Ovary (tissue), 9 donors: Measurements from ENCODE around the gene FOXP1. TPM values are rescaled to one million over a fixed set of nuclear protein-coding genes. Genes with fewer than 3 reads are reported as not detected.
A peak's percentile ranks its signal among the peaks of the same experiment; 100 is the strongest.

Experiments
- DNase-seq, 5 donors: peaks; one replicate each; pipeline ENCODE4 v3.0.0-alpha.2; 2019 to 2020
- H3K27ac ChIP-seq, 2 donors: fragments of 200-600 bp; one replicate each; pipeline versions ENCODE4 v1.5.1 to v1.8.0; 2019 to 2022
- H3K27me3 ChIP-seq: fragments of 200-600 bp; one replicate; pipeline ENCODE4 v1.8.0; 2022
- H3K36me3 ChIP-seq: fragments of 200-600 bp; sonication (generic); one replicate; pipeline ENCODE4 v1.5.1; 2019
- H3K4me1 ChIP-seq: one replicate; pipeline ENCODE4 v1.8.1; 2013; ENCODE audit warnings: mild to moderate bottlenecking, moderate library complexity; ENCODE audit not compliant: insufficient read depth
- H3K4me3 ChIP-seq: fragments of 200-600 bp; sonication (generic); one replicate; pipeline ENCODE4 v1.5.1; 2017
- H3K9me3 ChIP-seq, 2 donors: fragments of 200-600 bp in 1 of 2; sonication (generic) in 1 of 2; one replicate each; pipeline versions ENCODE4 v1.5.1 to v1.8.1; 2013 to 2019; ENCODE audit warnings: mild to moderate bottlenecking in 1 of 2, moderate library complexity in 1 of 2
- EP300 ChIP-seq: sonication (generic); formaldehyde crosslinking; IDR thresholded peaks from one replicate; pipeline ENCODE4 v1.6.1; 2017; ENCODE audit warnings: antibody characterized with exemption
- POLR2A ChIP-seq: fragments of 450-650 bp; IDR thresholded peaks from one replicate; pipeline ENCODE4 v1.6.1; 2017; ENCODE audit warnings: antibody characterized with exemption, mild to moderate bottlenecking, moderate library complexity
- WGBS, 3 donors: extraction: QIAGEN DNeasy Blood & Tissue Kit in 1 of 3; methylation state at CpG; one replicate each; pipeline versions ENCODE4 v1.1.5 to v1.1.7; 2013 to 2017; 5-methylcytosine and 5-hydroxymethylcytosine counted together
- intact Hi-C, 4 donors: fragments of 100-400 bp; cut with DNase I; formaldehyde crosslinking; loops; one replicate each; pipeline versions ENCODE4 v1.11.0 to v1.15.1; 2022 to 2023
- polyA plus RNA-seq, 2 donors: library from polyadenylated mRNA; stranded (reverse); fragments of 200-250 nt in 1 of 2; fragments of 350-450 nt in 1 of 2; fragmentation: Illumina TruSeq in 1 of 2; extraction: RNeasy Lipid Tissue Mini Kit (QIAGEN cat#74804) in 1 of 2; gene quantifications; one replicate each; pipeline ENCODE4 v1.2.3, GENCODE V29; 2013 to 2014
- total RNA-seq, 7 donors: library from RNA; depleted of rRNA in 2 of 7; stranded (reverse); fragments of >200 nt in 2 of 7; fragmentation: NEBNext Ultra II Directional in 3 of 7; extraction: Animal tissue kit (Norgen Biotek cat#: 25700) in 3 of 7; gene quantifications; one replicate each; pipeline versions ENCODE4 v1.1.0 to v1.2.4, GENCODE V29; 2016 to 2023
- TF ChIP-seq, protein P1 (sequence below), 3 donors: fragments of 450-650 bp in 2 of 3; fragments of 200-600 bp in 1 of 3; IDR thresholded peaks; one replicate each; pipeline versions ENCODE4 v1.5.1 to v1.8.0; 2016 to 2022; ENCODE audit warnings: antibody characterized with exemption in 3 of 3, mild to moderate bottlenecking in 1 of 3
- donor health status: DM: no; HTN: no; CAD: no; lungs with moderate emphysema.
- donor health status: DM: no; HTN: no; CAD: no.
- donor health status: Bipolar disorder and iron deficiency.
- donor health status: DM: yes; HTN: yes; CAD: no.
- donor health status: DM: no; HTN: no; CAD: no.
- donor health status: DM: yes; HTN: yes; CAD: no.

The FOXP1 gene
- total and polyA plus RNA-seq, 9 donors: 31.7 to 126 (median 114) TPM

DNA sequence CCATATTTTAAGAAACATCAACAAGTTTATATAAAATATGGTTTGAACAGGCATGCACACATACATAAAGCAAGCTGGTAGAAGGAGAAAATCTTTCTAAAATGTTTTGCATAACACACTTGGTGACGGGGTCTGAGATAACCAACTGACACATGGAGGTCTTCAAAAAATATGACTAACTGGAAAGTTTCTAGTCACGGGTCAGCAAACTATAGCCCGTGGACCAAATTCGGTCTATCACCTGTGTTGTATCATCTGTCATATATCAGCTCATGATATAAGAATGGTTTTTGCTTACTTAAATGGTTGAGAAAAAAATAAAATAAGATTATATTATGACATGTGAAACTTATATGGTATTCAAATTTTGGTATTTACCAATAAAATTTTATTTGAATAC is 465.1 kb downstream of the FOXP1 start:
- DNase-seq: no peak
- Histone ChIP-seq H3K27me3 (no peaks in the 10 kb centered on the region), H3K27ac (no peak overlapping the region), H3K9me3 (no peaks in the 10 kb centered on the region), H3K4me1 (peaks cover 19% of the 10 kb centered on the region), H3K36me3 (no peaks in the 10 kb centered on the region), H3K4me3 (no peak overlapping the region)
- TF ChIP-seq POLR2A (no peak), EP300 (no peak)
- TF ChIP-seq, protein P1, sequence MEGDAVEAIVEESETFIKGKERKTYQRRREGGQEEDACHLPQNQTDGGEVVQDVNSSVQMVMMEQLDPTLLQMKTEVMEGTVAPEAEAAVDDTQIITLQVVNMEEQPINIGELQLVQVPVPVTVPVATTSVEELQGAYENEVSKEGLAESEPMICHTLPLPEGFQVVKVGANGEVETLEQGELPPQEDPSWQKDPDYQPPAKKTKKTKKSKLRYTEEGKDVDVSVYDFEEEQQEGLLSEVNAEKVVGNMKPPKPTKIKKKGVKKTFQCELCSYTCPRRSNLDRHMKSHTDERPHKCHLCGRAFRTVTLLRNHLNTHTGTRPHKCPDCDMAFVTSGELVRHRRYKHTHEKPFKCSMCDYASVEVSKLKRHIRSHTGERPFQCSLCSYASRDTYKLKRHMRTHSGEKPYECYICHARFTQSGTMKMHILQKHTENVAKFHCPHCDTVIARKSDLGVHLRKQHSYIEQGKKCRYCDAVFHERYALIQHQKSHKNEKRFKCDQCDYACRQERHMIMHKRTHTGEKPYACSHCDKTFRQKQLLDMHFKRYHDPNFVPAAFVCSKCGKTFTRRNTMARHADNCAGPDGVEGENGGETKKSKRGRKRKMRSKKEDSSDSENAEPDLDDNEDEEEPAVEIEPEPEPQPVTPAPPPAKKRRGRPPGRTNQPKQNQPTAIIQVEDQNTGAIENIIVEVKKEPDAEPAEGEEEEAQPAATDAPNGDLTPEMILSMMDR (IDR thresholded peaks at IDR 0.05): no peak
- WGBS, 3 donors: 92 to 93% (median 92%) methylated on average over 4 of the region's 4 CpGs
- intact Hi-C loops: no loop called here

DNA sequence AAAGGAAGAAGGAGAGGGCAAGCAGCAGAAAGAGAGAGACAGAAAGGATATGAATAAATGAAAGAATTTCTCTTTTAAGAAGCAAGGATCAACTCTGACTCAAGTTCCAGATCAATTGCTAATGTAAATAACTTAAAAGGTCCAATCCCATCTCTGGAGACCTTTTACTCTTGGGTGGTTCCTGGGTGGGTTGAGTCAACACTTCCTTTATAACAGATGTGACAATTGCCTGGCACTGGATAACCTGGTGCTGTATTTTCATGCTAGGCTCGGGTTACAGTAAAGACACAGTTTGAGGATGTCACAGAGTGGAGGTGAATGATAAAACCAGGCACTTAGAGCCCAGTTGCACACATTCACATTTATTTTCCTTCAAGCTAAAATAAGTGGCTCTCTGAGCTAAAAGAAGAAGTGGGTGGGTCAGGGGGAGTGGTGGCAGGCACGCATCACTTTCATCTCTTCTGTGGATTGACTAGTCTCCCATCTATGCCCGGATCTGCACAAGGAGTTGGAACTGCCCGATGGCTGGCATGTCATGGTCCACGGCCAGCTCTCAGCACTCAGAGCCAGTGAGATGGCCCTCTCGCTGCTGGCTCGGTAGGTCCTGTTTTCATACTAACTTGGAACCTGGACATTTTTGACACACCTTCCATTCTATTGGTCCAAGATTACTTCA is 465.8 kb downstream of the FOXP1 start:
- 91 to 93% (median 92%) methylated on average over 7 of the region's 7 CpGs for WGBS, 3 donors
- H3K4me1 ChIP-seq: peaks cover 15% of the 10 kb centered on the region

DNA sequence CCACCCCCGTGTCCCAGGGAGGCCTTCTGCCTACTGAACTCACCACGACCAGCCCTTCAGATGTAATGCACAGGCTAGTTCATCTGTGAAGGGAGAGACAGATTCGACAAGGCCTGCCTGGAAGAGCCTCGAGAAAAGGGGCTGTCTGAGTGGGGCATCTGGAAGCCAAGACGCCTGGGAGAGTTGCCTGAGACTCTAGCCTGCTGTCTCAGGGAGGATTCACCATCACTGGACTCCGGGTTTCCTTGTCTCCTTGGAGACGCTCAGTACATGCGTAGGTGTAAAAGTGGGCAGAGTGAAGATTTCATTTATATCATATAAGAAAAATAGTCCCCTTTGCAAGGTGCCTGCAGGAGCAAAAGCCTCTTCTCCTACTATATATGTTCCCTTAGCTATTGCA is 468.9 kb downstream of the FOXP1 start:
- Histone ChIP-seq H3K27ac (no peak overlapping the region), H3K27me3 (no peaks in the 10 kb centered on the region), H3K4me1 (peaks cover 20% of the 10 kb centered on the region), H3K9me3 (no peaks in the 10 kb centered on the region), H3K36me3 (no peaks in the 10 kb centered on the region), H3K4me3 (no peak overlapping the region)
- 75 to 78% (median 77%) methylated on average over 8 of the region's 8 CpGs for WGBS, 3 donors
- intact Hi-C loops: no loop called here
- no peak for DNase-seq
- TF ChIP-seq POLR2A (no peak), EP300 (no peak)
- TF ChIP-seq, protein P1 (IDR thresholded peaks at IDR 0.05): no peak

More for the DNA sequence above, 465.8 kb downstream of the FOXP1 start:
- no peak for TF ChIP-seq EP300
- Histone ChIP-seq H3K4me3 (no peak overlapping the region), H3K27ac (no peak overlapping the region), H3K36me3 (no peaks in the 10 kb centered on the region), H3K9me3 (no peaks in the 10 kb centered on the region), H3K27me3 (no peaks in the 10 kb centered on the region)
- intact Hi-C loops: no loop called here
- DNase-seq: no peak

DNA sequence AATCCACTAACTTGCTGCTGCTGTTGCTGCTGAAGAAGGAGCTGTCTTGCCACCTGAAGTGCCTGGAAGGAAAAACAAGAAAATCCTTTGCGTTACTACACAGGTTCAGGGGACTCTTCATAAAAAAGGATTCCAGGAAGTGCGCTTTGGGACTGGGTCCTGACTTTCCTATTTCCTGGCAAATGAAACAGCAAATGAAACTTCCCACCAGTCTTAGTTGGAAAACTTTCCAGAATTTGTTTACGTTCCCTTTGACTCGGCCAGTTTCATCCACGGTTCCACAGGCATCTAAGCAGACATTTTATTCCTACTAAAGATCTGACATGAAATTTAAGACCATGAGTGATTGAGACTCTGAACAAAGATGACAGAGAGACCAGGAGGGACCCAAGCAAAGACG is 471.0 kb downstream of the FOXP1 start:
- peak overlapping the region in 1 of 2 donors; percentile 68 for H3K27ac ChIP-seq
- no peak overlapping the region for H3K4me3 ChIP-seq
- TF ChIP-seq EP300 (no peak), POLR2A (no peak)
- TF ChIP-seq, protein P1 (IDR thresholded peaks at IDR 0.05): no peak
- H3K36me3 ChIP-seq: no peaks in the 10 kb centered on the region
- intact Hi-C loops: no loop called here
- no peaks in the 10 kb centered on the region for H3K27me3 ChIP-seq
- 11 to 24% (median 12%) methylated on average over 6 of the region's 6 CpGs for WGBS, 3 donors
- H3K4me1 ChIP-seq: peaks cover 18% of the 10 kb centered on the region
- no peaks in the 10 kb centered on the region for H3K9me3 ChIP-seq
- no peak for DNase-seq

DNA sequence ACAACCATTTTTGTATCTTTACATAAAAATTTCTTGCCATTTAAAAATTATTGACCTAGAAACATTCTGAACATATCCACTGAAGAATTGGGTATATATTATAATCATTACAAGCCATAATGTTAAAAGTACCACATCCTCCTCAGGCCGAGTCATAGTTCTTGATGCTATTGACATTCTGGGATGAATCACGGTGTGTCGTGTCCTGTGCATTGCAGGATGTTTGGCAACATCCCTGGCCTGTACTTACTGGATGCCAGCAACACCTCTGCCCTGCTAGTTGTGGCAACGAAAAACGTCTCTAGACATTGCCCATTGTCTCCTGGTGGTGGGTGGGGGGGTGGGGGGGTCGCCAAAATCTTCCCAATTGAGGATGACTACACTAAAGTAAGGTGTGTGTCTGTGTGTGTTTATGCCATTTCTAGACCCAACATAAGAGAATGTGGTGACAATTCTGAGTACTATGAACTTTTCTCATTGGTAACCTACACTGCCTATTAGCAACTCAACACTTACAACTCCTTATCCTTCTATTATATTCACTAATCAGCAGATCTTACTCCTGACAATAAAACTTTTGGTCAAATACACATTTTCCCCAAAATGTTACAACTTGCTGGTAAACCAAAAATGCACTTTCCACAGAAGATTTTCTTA is 471.6 kb downstream of the FOXP1 start:
- intact Hi-C loops: no loop called here
- peaks cover 19% of the 10 kb centered on the region for H3K4me1 ChIP-seq
- H3K27ac ChIP-seq: peak overlapping the region in 1 of 2 donors; percentile 68
- H3K36me3 ChIP-seq: no peaks in the 10 kb centered on the region
- no peaks in the 10 kb centered on the region for H3K27me3 ChIP-seq
- 68 to 69% (median 68%) methylated on average over 6 of the region's 6 CpGs for WGBS, 3 donors
- no peaks in the 10 kb centered on the region for H3K9me3 ChIP-seq
- TF ChIP-seq, protein P1 (IDR thresholded peaks at IDR 0.05): no peak
- no peak for TF ChIP-seq EP300
- H3K4me3 ChIP-seq: no peak overlapping the region
- no peak for DNase-seq
